ENCODE data around the gene CTTNBP2NL. TPM values are rescaled to one million over a fixed set of nuclear protein-coding genes. Genes with fewer than 3 reads are reported as not detected.

CTTNBP2NL gene
- total RNA-seq, 1 experiment from 2014 or later: 38.8 TPM

DNA sequence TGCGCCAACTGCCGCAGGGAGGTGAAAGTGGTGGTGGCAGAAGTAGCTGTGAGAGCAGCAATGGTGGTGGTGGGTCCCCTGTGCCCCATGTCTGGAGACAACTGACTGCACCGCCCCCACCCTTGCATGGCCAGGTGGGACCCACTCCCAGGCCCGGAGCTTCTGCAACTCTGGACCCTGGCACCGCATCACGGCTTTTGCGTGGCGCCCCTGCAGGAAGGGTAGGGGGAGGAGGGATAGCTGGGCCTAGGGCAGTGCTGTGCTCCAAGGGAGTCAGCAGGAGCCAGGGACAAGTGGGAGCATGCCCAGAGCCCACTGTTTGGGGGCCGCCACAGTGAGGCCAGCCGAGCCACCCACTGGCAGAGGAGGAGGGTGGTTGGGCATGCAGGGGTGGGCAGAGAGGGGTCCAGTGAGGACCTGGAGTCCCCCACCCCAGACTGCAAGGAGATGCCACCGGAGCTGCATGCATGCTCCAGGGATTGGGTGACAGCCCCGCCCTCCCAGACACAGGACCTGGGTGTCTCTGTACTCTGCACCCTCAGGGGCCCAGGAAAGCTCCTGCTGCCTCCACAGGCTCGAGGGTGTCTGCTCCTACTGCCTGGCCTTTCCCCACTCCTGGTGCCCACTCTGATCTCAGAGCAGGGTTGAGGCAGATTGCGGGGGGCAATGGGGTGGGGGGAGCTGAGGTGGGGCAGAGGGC is 9.8 kb upstream of the CTTNBP2NL start:
- no peak overlapping the region for H2BK15ac ChIP-seq (ENCODE audit: low read depth, low read length)
- H3K23me2 ChIP-seq (ENCODE audit: insufficient read length, low read depth, low read length, poor library complexity, severe bottlenecking): no peaks in the 10 kb centered on the region
- no peak overlapping the region for H3K18ac ChIP-seq (ENCODE audit: insufficient read length, low read depth, low read length)
- no peak overlapping the region for H2BK5ac ChIP-seq (ENCODE audit: insufficient read length, low read length)
- Mint-ChIP-seq H3K27ac (no peak overlapping the region; a peak in 1 of 7 replicates), H3K27me3 (ENCODE audit: low read depth) (peaks cover 8% of the 10 kb centered on the region), H3K9me3 (no peaks in the 10 kb centered on the region), H3K4me1 (peaks cover 12 to 16% of the 10 kb centered on the region in 2 experiments), H3K4me3 (no peak overlapping the region), H3K36me3 (ENCODE audit: insufficient read depth in 1 of 3, low read depth in 3 of 3) (no peaks in the 10 kb centered on the region)
- H3K9ac ChIP-seq (ENCODE audit: extremely low read depth, insufficient read length, low read length): no peak overlapping the region
- H3K56ac ChIP-seq (ENCODE audit: insufficient read length, low read depth, low read length): no peak overlapping the region
- no peak overlapping the region for H4K5ac ChIP-seq (ENCODE audit: insufficient read length, low read depth, low read length)
- H2BK120ac ChIP-seq (ENCODE audit: low read depth, low read length, poor library complexity, severe bottlenecking): no peak overlapping the region
- H3K14ac ChIP-seq (ENCODE audit: insufficient read depth, low read length): no peak overlapping the region
- H3K27me3 ChIP-seq (ENCODE audit: insufficient read depth, low read length): no peaks in the 10 kb centered on the region
- TF ChIP-seq, protein P1, sequence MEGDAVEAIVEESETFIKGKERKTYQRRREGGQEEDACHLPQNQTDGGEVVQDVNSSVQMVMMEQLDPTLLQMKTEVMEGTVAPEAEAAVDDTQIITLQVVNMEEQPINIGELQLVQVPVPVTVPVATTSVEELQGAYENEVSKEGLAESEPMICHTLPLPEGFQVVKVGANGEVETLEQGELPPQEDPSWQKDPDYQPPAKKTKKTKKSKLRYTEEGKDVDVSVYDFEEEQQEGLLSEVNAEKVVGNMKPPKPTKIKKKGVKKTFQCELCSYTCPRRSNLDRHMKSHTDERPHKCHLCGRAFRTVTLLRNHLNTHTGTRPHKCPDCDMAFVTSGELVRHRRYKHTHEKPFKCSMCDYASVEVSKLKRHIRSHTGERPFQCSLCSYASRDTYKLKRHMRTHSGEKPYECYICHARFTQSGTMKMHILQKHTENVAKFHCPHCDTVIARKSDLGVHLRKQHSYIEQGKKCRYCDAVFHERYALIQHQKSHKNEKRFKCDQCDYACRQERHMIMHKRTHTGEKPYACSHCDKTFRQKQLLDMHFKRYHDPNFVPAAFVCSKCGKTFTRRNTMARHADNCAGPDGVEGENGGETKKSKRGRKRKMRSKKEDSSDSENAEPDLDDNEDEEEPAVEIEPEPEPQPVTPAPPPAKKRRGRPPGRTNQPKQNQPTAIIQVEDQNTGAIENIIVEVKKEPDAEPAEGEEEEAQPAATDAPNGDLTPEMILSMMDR (conservative IDR thresholded peaks at IDR 0.05): no peak
- H3K9me3 ChIP-seq (ENCODE audit: control insufficient read depth, low read depth, low read length): no peaks in the 10 kb centered on the region
- no peaks in the 10 kb centered on the region for H3K79me1 ChIP-seq (ENCODE audit: insufficient read depth, low read depth, low read length, poor library complexity, severe bottlenecking)
- DNase-seq: no peak
- no peak overlapping the region for H4K91ac ChIP-seq (ENCODE audit: insufficient read length, low read depth, low read length)
- no peak overlapping the region for H3K23ac ChIP-seq (ENCODE audit: insufficient read length, low read depth, low read length)
- H2BK12ac ChIP-seq (ENCODE audit: insufficient read length, low read depth, low read length): no peak overlapping the region
- no peaks in the 10 kb centered on the region; the same call in 1 of the 2 replicates for H3K4me1 ChIP-seq (ENCODE audit: insufficient read depth, low read length)
- no peak overlapping the region for H3T11ph ChIP-seq (ENCODE audit: low read length)
- H2AK5ac ChIP-seq (ENCODE audit: insufficient read length, low read length): no peak overlapping the region
- no peaks in the 10 kb centered on the region for H4K20me1 ChIP-seq (ENCODE audit: control insufficient read depth, insufficient read depth, insufficient read length)
- no peak overlapping the region for H3K4ac ChIP-seq (ENCODE audit: low read depth, low read length)
- H3K27ac ChIP-seq (ENCODE audit: insufficient read length, low read depth, low read length): no peak overlapping the region
- no CpG with 5 or more reads among the region's 14 CpGs for WGBS (ENCODE audit: extremely low coverage, insufficient read length, low lambda C conversion rate)
- H3K79me2 ChIP-seq (ENCODE audit: insufficient read depth, low read length): no peaks in the 10 kb centered on the region
- H3K4me2 ChIP-seq (ENCODE audit: insufficient read depth, insufficient read length, low read length): no peak overlapping the region
- H2BK20ac ChIP-seq (ENCODE audit: low read depth, low read length, poor library complexity, severe bottlenecking): no peak overlapping the region
- H2AFZ ChIP-seq (ENCODE audit: low read length): no peak overlapping the region
- no peak overlapping the region for H4K8ac ChIP-seq (replicated peaks; ENCODE audit: insufficient read length, low read depth, low read length)
